H9 (cell line): Measurements from ENCODE around the gene TDO2. TPM values are rescaled to one million over a fixed set of nuclear protein-coding genes. Genes with fewer than 3 reads are reported as not detected.

Source experiments
- DNase-seq: peaks from one replicate; pipeline ENCODE4 v3.0.0-alpha.2; 2017
- H2AFZ ChIP-seq: one replicate; pipeline ENCODE4 v1.6.1; 2013; ENCODE audit warnings: mild to moderate bottlenecking, low read length, control low read depth, moderate library complexity
- H2AK5ac ChIP-seq: 2 replicates; pipeline ENCODE4 v1.6.1; 2013; ENCODE audit warnings: low read length, control low read depth, mixed read lengths; ENCODE audit not compliant: insufficient read length
- H2BK120ac ChIP-seq: one replicate; pipeline ENCODE4 v1.6.1; 2013; ENCODE audit warnings: low read depth, mild to moderate bottlenecking, low read length, control low read depth, inconsistent platforms; ENCODE audit not compliant: poor library complexity, severe bottlenecking
- H2BK12ac ChIP-seq: 2 replicates; pipeline ENCODE4 v1.6.1; 2013; ENCODE audit warnings: low read length, control low read depth, mixed read lengths, low read depth; ENCODE audit not compliant: insufficient read length
- H2BK15ac ChIP-seq: 2 replicates; pipeline ENCODE4 v1.6.1; 2013; ENCODE audit warnings: low read depth, low read length, control low read depth
- H2BK20ac ChIP-seq: one replicate; pipeline ENCODE4 v1.6.1; 2013; ENCODE audit warnings: low read depth, mild to moderate bottlenecking, low read length, control low read depth, inconsistent platforms; ENCODE audit not compliant: poor library complexity, severe bottlenecking
- H2BK5ac ChIP-seq: 2 replicates; pipeline ENCODE4 v1.6.1; 2013; ENCODE audit warnings: low read length, control low read depth, mixed read lengths; ENCODE audit not compliant: insufficient read length
- H3K14ac ChIP-seq: 2 replicates; pipeline ENCODE4 v1.6.1; 2013; ENCODE audit warnings: low read length, control low read depth; ENCODE audit not compliant: insufficient read depth
- H3K18ac ChIP-seq: 2 replicates; pipeline ENCODE4 v1.6.1; 2013; ENCODE audit warnings: low read depth, mild to moderate bottlenecking, mixed read lengths, low read length, control low read depth; ENCODE audit not compliant: insufficient read length
- H3K23ac ChIP-seq: 2 replicates; pipeline ENCODE4 v1.6.1; 2013; ENCODE audit warnings: low read length, control low read depth, mixed read lengths, low read depth; ENCODE audit not compliant: insufficient read length
- H3K23me2 ChIP-seq: 2 replicates; pipeline ENCODE4 v1.6.1; 2013; ENCODE audit warnings: low read depth, mild to moderate bottlenecking, mixed read lengths, low read length, control low read depth; ENCODE audit not compliant: insufficient read length, poor library complexity, severe bottlenecking
- H3K27ac ChIP-seq: 2 replicates; pipeline ENCODE4 v1.5.1; 2013; ENCODE audit warnings: low read length, control low read depth, mixed read lengths, low read depth; ENCODE audit not compliant: insufficient read length
- H3K27me3 ChIP-seq: 2 replicates; pipeline ENCODE4 v1.6.1; 2013; ENCODE audit warnings: low read length, control low read depth, inconsistent platforms; ENCODE audit not compliant: insufficient read depth
- H3K4ac ChIP-seq: 2 replicates; pipeline ENCODE4 v1.6.1; 2013; ENCODE audit warnings: low read depth, mild to moderate bottlenecking, control low read depth, inconsistent platforms, low read length, moderate library complexity
- H3K4me1 ChIP-seq: 2 replicates; pipeline ENCODE4 v1.6.1; 2013; ENCODE audit warnings: low read length, control low read depth, inconsistent platforms; ENCODE audit not compliant: insufficient read depth
- H3K4me2 ChIP-seq: 2 replicates; pipeline ENCODE4 v1.6.1; 2013; ENCODE audit warnings: low read length, control low read depth, mixed read lengths; ENCODE audit not compliant: insufficient read length, insufficient read depth
- H3K56ac ChIP-seq: 2 replicates; pipeline ENCODE4 v1.6.1; 2013; ENCODE audit warnings: low read depth, mild to moderate bottlenecking, mixed read lengths, low read length, control low read depth; ENCODE audit not compliant: insufficient read length
- H3K79me1 ChIP-seq: 2 replicates; pipeline ENCODE4 v1.6.1; 2013; ENCODE audit warnings: low read depth, mild to moderate bottlenecking, moderate library complexity, low read length, control low read depth, inconsistent platforms; ENCODE audit not compliant: insufficient read depth, poor library complexity, severe bottlenecking
- H3K79me2 ChIP-seq: 2 replicates; pipeline ENCODE4 v1.6.1; 2013; ENCODE audit warnings: low read length, control low read depth, inconsistent platforms; ENCODE audit not compliant: insufficient read depth
- H3K9ac ChIP-seq: 2 replicates; pipeline ENCODE4 v1.6.1; 2013; ENCODE audit warnings: low read length, control low read depth, mixed read lengths; ENCODE audit not compliant: insufficient read length; ENCODE audit errors: extremely low read depth
- H3K9me3 ChIP-seq: one replicate; pipeline ENCODE4 v1.6.1; 2013; ENCODE audit warnings: low read depth, low read length, inconsistent platforms; ENCODE audit not compliant: control insufficient read depth
- H3T11ph ChIP-seq: one replicate; pipeline ENCODE4 v1.6.1; 2013; ENCODE audit warnings: mild to moderate bottlenecking, low read length, control low read depth, inconsistent platforms
- H4K20me1 ChIP-seq: one replicate; pipeline ENCODE4 v1.6.1; 2013; ENCODE audit not compliant: control insufficient read depth, insufficient read length, insufficient read depth
- H4K5ac ChIP-seq: 2 replicates; pipeline ENCODE4 v1.6.1; 2013; ENCODE audit warnings: low read depth, mild to moderate bottlenecking, mixed read lengths, low read length, control low read depth; ENCODE audit not compliant: insufficient read length
- H4K8ac ChIP-seq: replicated peaks from 2 replicates; pipeline ENCODE4 v1.6.1; 2013; ENCODE audit warnings: low read length, control low read depth, mixed read lengths, low read depth; ENCODE audit not compliant: insufficient read length
- H4K91ac ChIP-seq: 2 replicates; pipeline ENCODE4 v1.6.1; 2013; ENCODE audit warnings: low read depth, mild to moderate bottlenecking, moderate library complexity, mixed read lengths, low read length, control low read depth; ENCODE audit not compliant: insufficient read length
- H3K27ac Mint-ChIP-seq, 3 experiments: 2 replicates in 2 of 3; 3 replicates in 1 of 3; pipeline ENCODE4 v1.8.0; 2020 to 2021; ENCODE audit warnings: mixed read lengths in 3 of 3, mild to moderate bottlenecking in 1 of 3, moderate library complexity in 1 of 3
- H3K27me3 Mint-ChIP-seq: 2 replicates; pipeline ENCODE4 v1.8.0; 2021; ENCODE audit warnings: low read depth, mild to moderate bottlenecking, moderate library complexity, mixed read lengths
- H3K36me3 Mint-ChIP-seq, 3 experiments: 2 replicates in 2 of 3; 3 replicates in 1 of 3; pipeline ENCODE4 v1.8.0; 2020 to 2021; ENCODE audit warnings: low read depth in 3 of 3, mixed read lengths in 3 of 3; ENCODE audit not compliant: insufficient read depth in 1 of 3
- H3K4me1 Mint-ChIP-seq, 2 experiments: 2 replicates each; pipeline ENCODE4 v1.8.0; 2020; ENCODE audit warnings: mixed read lengths in 2 of 2
- H3K4me3 Mint-ChIP-seq, 2 experiments: 2 replicates in 1 of 2; 3 replicates in 1 of 2; pipeline ENCODE4 v1.8.0; 2020 to 2021; ENCODE audit warnings: mild to moderate bottlenecking in 2 of 2, mixed read lengths in 2 of 2, moderate library complexity in 1 of 2
- H3K9me3 Mint-ChIP-seq, 2 experiments: 2 replicates in 1 of 2; 3 replicates in 1 of 2; pipeline ENCODE4 v1.8.0; 2020; ENCODE audit warnings: mild to moderate bottlenecking in 2 of 2, mixed read lengths in 2 of 2, moderate library complexity in 1 of 2
- WGBS: extraction: QIAGEN DNeasy Blood & Tissue Kit; methylation state at CpG from one replicate; pipeline ENCODE4 v1.1.7; 2013; ENCODE audit warnings: missing lambda C conversion rate, low lambda C conversion rate, mixed read lengths; ENCODE audit not compliant: insufficient read length; ENCODE audit errors: extremely low coverage; 5-methylcytosine and 5-hydroxymethylcytosine counted together
- total RNA-seq: library from RNA; stranded (reverse); gene quantifications from 2 replicates; pipeline ENCODE4 v1.2.1, GENCODE V29; 2021
- TF ChIP-seq, protein P1 (sequence below): fragments of 200-600 bp; sonication (generic); conservative IDR thresholded peaks from 3 replicates; pipeline ENCODE4 v1.8.0; 2021; ENCODE audit warnings: antibody characterized with exemption, mild to moderate bottlenecking

TDO2 gene
- total RNA-seq, 1 experiment from 2014 or later = not detected

DNA sequence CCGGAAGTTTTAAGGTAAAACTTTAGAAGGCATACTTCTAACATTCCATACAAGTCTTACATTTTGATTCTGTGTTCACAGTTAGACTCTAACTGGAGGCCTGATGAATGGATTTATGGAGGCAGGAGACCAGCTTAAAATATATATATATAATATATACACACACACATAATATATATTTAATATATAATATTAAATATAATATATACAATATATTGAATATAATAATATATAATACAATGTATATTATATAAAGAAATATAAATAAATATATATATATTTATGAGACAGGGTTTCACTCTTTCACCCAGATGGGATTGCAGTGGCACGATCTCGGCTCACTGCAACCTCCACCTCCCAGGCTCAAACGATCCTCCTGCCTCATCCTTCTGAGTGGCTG is 58.1 kb downstream of the TDO2 start:
- no peak overlapping the region for H3K23ac ChIP-seq
- H2BK120ac ChIP-seq = no peak overlapping the region
- H3K4ac ChIP-seq = no peak overlapping the region
- H3K27me3 Mint-ChIP-seq = no peaks in the 10 kb centered on the region
- no CpG with 5 or more reads among the region's 4 CpGs for WGBS
- no peak overlapping the region for H2BK20ac ChIP-seq
- no peak overlapping the region for H3K56ac ChIP-seq
- no peak overlapping the region for H2AK5ac ChIP-seq
- H3K9me3 ChIP-seq = no peaks in the 10 kb centered on the region
- no peak overlapping the region for H2BK5ac ChIP-seq
- no peak overlapping the region for H3K27ac ChIP-seq
- no peak overlapping the region for H2BK15ac ChIP-seq
- H2BK12ac ChIP-seq = no peak overlapping the region
- no peak overlapping the region for H3K4me3 Mint-ChIP-seq
- no peak overlapping the region for H2AFZ ChIP-seq
- no peak overlapping the region for H3K27ac Mint-ChIP-seq
- no peak for DNase-seq
- no peaks in the 10 kb centered on the region for H3K27me3 ChIP-seq
- no peaks in the 10 kb centered on the region; the same call in 1 of the 2 replicates for H3K4me1 ChIP-seq
- no peak overlapping the region for H3K14ac ChIP-seq
- no peaks in the 10 kb centered on the region for H3K23me2 ChIP-seq
- H3K9me3 Mint-ChIP-seq = no peaks in the 10 kb centered on the region
- no peaks in the 10 kb centered on the region for H4K20me1 ChIP-seq
- peaks cover 3 to 6% of the 10 kb centered on the region in 2 experiments; a peak in 2 of 4 replicates for H3K4me1 Mint-ChIP-seq
- H3K9ac ChIP-seq = no peak overlapping the region
- no peaks in the 10 kb centered on the region for H3K79me1 ChIP-seq
- H3K79me2 ChIP-seq = no peaks in the 10 kb centered on the region
- no peak overlapping the region for H4K8ac ChIP-seq
- no peaks in the 10 kb centered on the region for H3K36me3 Mint-ChIP-seq
- H4K5ac ChIP-seq = no peak overlapping the region
- no peak overlapping the region for H3T11ph ChIP-seq
- no peak overlapping the region for H4K91ac ChIP-seq
- H3K18ac ChIP-seq = no peak overlapping the region
- no peak overlapping the region for H3K4me2 ChIP-seq
- TF ChIP-seq, protein P1, sequence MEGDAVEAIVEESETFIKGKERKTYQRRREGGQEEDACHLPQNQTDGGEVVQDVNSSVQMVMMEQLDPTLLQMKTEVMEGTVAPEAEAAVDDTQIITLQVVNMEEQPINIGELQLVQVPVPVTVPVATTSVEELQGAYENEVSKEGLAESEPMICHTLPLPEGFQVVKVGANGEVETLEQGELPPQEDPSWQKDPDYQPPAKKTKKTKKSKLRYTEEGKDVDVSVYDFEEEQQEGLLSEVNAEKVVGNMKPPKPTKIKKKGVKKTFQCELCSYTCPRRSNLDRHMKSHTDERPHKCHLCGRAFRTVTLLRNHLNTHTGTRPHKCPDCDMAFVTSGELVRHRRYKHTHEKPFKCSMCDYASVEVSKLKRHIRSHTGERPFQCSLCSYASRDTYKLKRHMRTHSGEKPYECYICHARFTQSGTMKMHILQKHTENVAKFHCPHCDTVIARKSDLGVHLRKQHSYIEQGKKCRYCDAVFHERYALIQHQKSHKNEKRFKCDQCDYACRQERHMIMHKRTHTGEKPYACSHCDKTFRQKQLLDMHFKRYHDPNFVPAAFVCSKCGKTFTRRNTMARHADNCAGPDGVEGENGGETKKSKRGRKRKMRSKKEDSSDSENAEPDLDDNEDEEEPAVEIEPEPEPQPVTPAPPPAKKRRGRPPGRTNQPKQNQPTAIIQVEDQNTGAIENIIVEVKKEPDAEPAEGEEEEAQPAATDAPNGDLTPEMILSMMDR = no peak
